ENCODE data around the gene CCR5.

CCR5 gene

GRCh38 chr3:46380471-46381221, 9.9 kb downstream of the CCR5 start:
- Histone ChIP-seq H3F3A (ENCODE audit: low read depth) (no peaks in the 10 kb centered on the region), H3K36me3 (ENCODE audit: insufficient read depth, low read length) (no peaks in the 10 kb centered on the region), H2AFZ (ENCODE audit: low read length) (peak overlapping the region; percentile 63), H3K9me2 (replicated peaks; ENCODE audit: low read depth, low read length) (no peaks in the 10 kb centered on the region), H3K4me3 (ENCODE audit: low read length, poor library complexity, severe bottlenecking) (no peak overlapping the region), H3K4me1 (ENCODE audit: insufficient read depth, low read length, poor library complexity, severe bottlenecking) (peaks cover 61% of the 10 kb centered on the region), H3K79me2 (ENCODE audit: insufficient read depth, low read length) (no peaks in the 10 kb centered on the region), H3K9ac (ENCODE audit: low read depth, low read length, poor library complexity, severe bottlenecking) (no peak overlapping the region), H3K9me3 (ENCODE audit: insufficient read depth, low read depth, low read length) (no peaks in the 10 kb centered on the region), H3K27me3 (ENCODE audit: insufficient read depth, low read length, poor library complexity, severe bottlenecking) (no peaks in the 10 kb centered on the region), H4K20me1 (ENCODE audit: insufficient read depth, low read length, poor library complexity, severe bottlenecking) (no peaks in the 10 kb centered on the region), H3K4me2 (ENCODE audit: low read depth, low read length, poor library complexity, severe bottlenecking) (peak overlapping the region; percentile 2)
- no peak for TF ChIP-seq EZH2phosphoT487 (IDR thresholded peaks at IDR 0.05; ENCODE audit: borderline replicate concordance)
- no peak for TF ChIP-seq CTCF (conservative IDR thresholded peaks at IDR 0.05; ENCODE audit: low read length)

- Histone ChIP-seq H3K36me3 (ENCODE audit: insufficient read depth, low read length) (no peaks in the 10 kb centered on the region), H4K20me1 (ENCODE audit: insufficient read depth, low read length, poor library complexity, severe bottlenecking) (no peaks in the 10 kb centered on the region), H2AFZ (ENCODE audit: low read length) (no peak overlapping the region), H3K4me3 (ENCODE audit: low read length, poor library complexity, severe bottlenecking) (no peak overlapping the region), H3K79me2 (ENCODE audit: insufficient read depth, low read length) (no peaks in the 10 kb centered on the region), H3K9ac (ENCODE audit: low read depth, low read length, poor library complexity, severe bottlenecking) (no peak overlapping the region), H3K9me2 (replicated peaks; ENCODE audit: low read depth, low read length) (no peaks in the 10 kb centered on the region), H3K27me3 (ENCODE audit: insufficient read depth, low read length, poor library complexity, severe bottlenecking) (no peaks in the 10 kb centered on the region), H3K4me2 (ENCODE audit: low read depth, low read length, poor library complexity, severe bottlenecking) (no peak overlapping the region), H3F3A (ENCODE audit: low read depth) (no peaks in the 10 kb centered on the region), H3K4me1 (ENCODE audit: insufficient read depth, low read length, poor library complexity, severe bottlenecking) (peaks cover 60% of the 10 kb centered on the region), H3K9me3 (ENCODE audit: insufficient read depth, low read depth, low read length) (no peaks in the 10 kb centered on the region)
- TF ChIP-seq CTCF (conservative IDR thresholded peaks at IDR 0.05; ENCODE audit: low read length) (no peak), EZH2phosphoT487 (IDR thresholded peaks at IDR 0.05; ENCODE audit: borderline replicate concordance) (no peak)
These were observed 10.9 kb downstream of the CCR5 start for GRCh38 chr3:46381625-46382024.

GRCh38 chr3:46383211-46383950, 12.6 kb downstream of the CCR5 start:
- Histone ChIP-seq H3K27me3 (ENCODE audit: insufficient read depth, low read length, poor library complexity, severe bottlenecking) (no peaks in the 10 kb centered on the region), H3F3A (ENCODE audit: low read depth) (no peaks in the 10 kb centered on the region), H4K20me1 (ENCODE audit: insufficient read depth, low read length, poor library complexity, severe bottlenecking) (no peaks in the 10 kb centered on the region), H3K9ac (ENCODE audit: low read depth, low read length, poor library complexity, severe bottlenecking) (peak overlapping the region; percentile 13), H3K4me1 (ENCODE audit: insufficient read depth, low read length, poor library complexity, severe bottlenecking) (peaks cover 53% of the 10 kb centered on the region), H3K9me2 (replicated peaks; ENCODE audit: low read depth, low read length) (no peaks in the 10 kb centered on the region), H3K4me2 (ENCODE audit: low read depth, low read length, poor library complexity, severe bottlenecking) (peak overlapping the region; percentile 57), H3K36me3 (ENCODE audit: insufficient read depth, low read length) (no peaks in the 10 kb centered on the region), H3K79me2 (ENCODE audit: insufficient read depth, low read length) (no peaks in the 10 kb centered on the region), H3K9me3 (ENCODE audit: insufficient read depth, low read depth, low read length) (no peaks in the 10 kb centered on the region), H3K4me3 (ENCODE audit: low read length, poor library complexity, severe bottlenecking) (peak overlapping the region; percentile 37), H2AFZ (ENCODE audit: low read length) (no peak overlapping the region)
- TF ChIP-seq EZH2phosphoT487 (IDR thresholded peaks at IDR 0.05; ENCODE audit: borderline replicate concordance) (no peak), CTCF (conservative IDR thresholded peaks at IDR 0.05; ENCODE audit: low read length) (no peak)
